Naive thymus-derived CD4-positive, alpha-beta T cell (primary cell): ENCODE measurements around the gene LYVE1. TPM values are rescaled to one million over a fixed set of nuclear protein-coding genes. Genes with fewer than 3 reads are reported as not detected.

Source experiments
- ATAC-seq: fragments of 150-1000 bp; cut with Tn5 transposase; 2 replicates; pipeline ENCODE4 v1.10.0; 2021; ENCODE audit warnings: mild to moderate bottlenecking, moderate library complexity
- CTCF ChIA-PET: fragments of 350-600 bp; sonication (Branson Sonifier 250); formaldehyde crosslinking; loops from one replicate; lab custom pipeline; 2021; ENCODE audit warnings: antibody characterized with exemption; lab: Charles Lee
- POLR2A ChIA-PET: fragments of 350-600 bp; sonication (Branson Sonifier 250); formaldehyde crosslinking; loops from one replicate; lab custom pipeline; 2021; ENCODE audit warnings: antibody characterized with exemption, inconsistent platforms; lab: Charles Lee
- DNase-seq, 9 donors: peaks; one replicate each; pipeline versions ENCODE4 v3.0.0 to v3.0.0-alpha.2; 2020 to 2022; ENCODE audit warnings: mixed read lengths in 1 of 9
- H3K27ac ChIP-seq: one replicate; pipeline ENCODE4 v1.7.0; 2013; ENCODE audit warnings: mild to moderate bottlenecking, low read depth, low read length, moderate library complexity
- H3K27me3 ChIP-seq, 2 donors: one replicate each; pipeline ENCODE4 v1.7.0; 2013; ENCODE audit warnings: low read length in 2 of 2, mild to moderate bottlenecking in 2 of 2, moderate library complexity in 2 of 2; ENCODE audit not compliant: control insufficient read depth in 2 of 2, insufficient read depth in 2 of 2
- H3K36me3 ChIP-seq, 3 experiments: 1 replicate in 2 of 3; 2 replicates in 1 of 3; pipeline ENCODE4 v1.7.0; 2013; ENCODE audit warnings: low read length in 3 of 3, mild to moderate bottlenecking in 3 of 3, moderate library complexity in 1 of 3; ENCODE audit not compliant: insufficient read depth in 3 of 3, control insufficient read depth in 2 of 3
- H3K4me1 ChIP-seq, 2 donors: one replicate each; pipeline ENCODE4 v1.7.0; 2013; ENCODE audit warnings: low read length in 2 of 2, mild to moderate bottlenecking in 2 of 2, moderate library complexity in 1 of 2; ENCODE audit not compliant: control insufficient read depth in 2 of 2, insufficient read depth in 2 of 2
- H3K4me3 ChIP-seq: 2 replicates; pipeline ENCODE4 v1.7.0; 2013; ENCODE audit warnings: mild to moderate bottlenecking, low read length
- H3K9me3 ChIP-seq, 3 experiments: 1 replicate in 2 of 3; 2 replicates in 1 of 3; pipeline ENCODE4 v1.7.0; 2013; ENCODE audit warnings: low read length in 3 of 3; ENCODE audit not compliant: control insufficient read depth in 2 of 3
- H3K27ac Mint-ChIP-seq, 9 donors: one replicate each; pipeline ENCODE4 v1.8.0; 2020 to 2022; ENCODE audit warnings: mixed read lengths in 9 of 9, mild to moderate bottlenecking in 8 of 9, moderate library complexity in 5 of 9, inconsistent platforms in 2 of 9
- H3K27me3 Mint-ChIP-seq, 5 donors: one replicate each; pipeline ENCODE4 v1.8.0; 2021 to 2022; ENCODE audit warnings: mixed read lengths in 5 of 5, mild to moderate bottlenecking in 1 of 5
- H3K36me3 Mint-ChIP-seq, 5 donors: one replicate each; pipeline ENCODE4 v1.8.0; 2020 to 2022; ENCODE audit warnings: mixed read lengths in 5 of 5, mild to moderate bottlenecking in 3 of 5, inconsistent platforms in 1 of 5
- H3K4me1 Mint-ChIP-seq, 7 donors: one replicate each; pipeline ENCODE4 v1.8.0; 2020 to 2022; ENCODE audit warnings: mixed read lengths in 7 of 7, mild to moderate bottlenecking in 3 of 7, inconsistent platforms in 1 of 7
- H3K4me3 Mint-ChIP-seq, 10 donors: one replicate each; pipeline ENCODE4 v1.8.0; 2020 to 2022; ENCODE audit warnings: mild to moderate bottlenecking in 10 of 10, mixed read lengths in 10 of 10, moderate library complexity in 6 of 10, inconsistent platforms in 2 of 10
- H3K9me3 Mint-ChIP-seq, 11 donors: one replicate each; pipeline ENCODE4 v1.8.0; 2020 to 2022; ENCODE audit warnings: mixed read lengths in 11 of 11, mild to moderate bottlenecking in 4 of 11, inconsistent platforms in 1 of 11, moderate library complexity in 1 of 11
- intact Hi-C, 2 donors: fragments of 100-400 bp; cut with micrococcal nuclease; formaldehyde crosslinking; loops; one replicate each; pipeline ENCODE4 v1.15.1; 2023
- polyA plus RNA-seq, 2 donors: library from polyadenylated mRNA; unstranded; fragments of 300-500 nt; fragmentation: Illumina TruSeq; gene quantifications; one replicate each; pipeline ENCODE4 v1.2.3, GENCODE V29; 2021
- total RNA-seq, 6 experiments: library from RNA in 5 of 6; stranded (reverse) in 5 of 6; gene quantifications; 1 replicate in 5 of 6; 2 replicates in 1 of 6; pipeline ENCODE4 v1.2.3 and lab custom pipeline; 2021 to 2026

The LYVE1 gene
- total and polyA plus RNA-seq, 7 experiments from 2014 or later: not detected

DNA sequence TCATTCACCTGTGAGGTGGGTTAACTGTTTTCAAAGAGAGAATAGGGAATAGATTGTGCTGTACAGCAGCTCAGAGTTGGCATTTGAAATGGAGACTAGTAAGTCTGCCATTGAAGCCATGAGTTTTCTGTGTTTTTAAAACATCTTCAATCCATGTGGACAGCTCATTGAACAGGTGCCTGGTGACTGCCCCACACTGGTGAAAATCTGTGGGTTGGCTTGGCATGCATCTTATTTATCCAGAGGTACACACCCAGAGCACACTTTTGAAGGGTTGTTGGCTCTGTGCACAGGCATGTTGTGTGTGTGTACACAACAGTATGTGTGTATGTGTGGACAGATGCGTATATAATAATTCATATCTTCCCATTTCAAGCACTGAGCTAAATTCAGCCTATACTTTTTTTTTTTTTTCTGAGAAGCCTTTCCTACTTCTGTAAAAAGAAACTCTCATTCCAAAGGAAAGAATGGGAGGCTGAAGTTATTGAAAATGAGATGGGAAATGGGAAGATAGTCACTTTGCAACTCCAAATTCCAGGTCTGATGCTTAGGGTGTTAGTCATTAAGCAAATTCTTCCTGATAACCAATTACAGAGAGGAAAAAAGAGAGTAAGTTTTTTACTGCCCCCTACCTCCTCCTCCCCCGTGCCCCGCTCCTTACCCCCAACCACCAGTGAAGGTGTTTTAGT, 7.0 kb upstream of the LYVE1 start:
- ATAC-seq (no peak), DNase-seq (no peak)
- ChIA-PET POLR2A (no interaction called here), CTCF (no interaction called here)
- no peak overlapping the region for H3K27ac Mint-ChIP-seq
- peaks cover 8 to 38% (median 12%) of the 10 kb centered on the region in 5 donors for H3K27me3 Mint-ChIP-seq
- Histone ChIP-seq H3K4me3 (no peak overlapping the region), H3K9me3 (no peaks in the 10 kb centered on the region), H3K27ac (no peak overlapping the region), H3K36me3 (no peaks in the 10 kb centered on the region), H3K4me1 (no peaks in the 10 kb centered on the region), H3K27me3 (no peaks in the 10 kb centered on the region)
- peaks cover 0 to 1% (median 0%) of the 10 kb centered on the region in 11 donors for H3K9me3 Mint-ChIP-seq
- no peak overlapping the region for H3K4me3 Mint-ChIP-seq
- no peaks in the 10 kb centered on the region for H3K36me3 Mint-ChIP-seq
- intact Hi-C loops: no loop called here
- H3K4me1 Mint-ChIP-seq: peaks cover 0 to 2% (median 0%) of the 10 kb centered on the region in 7 donors

DNA sequence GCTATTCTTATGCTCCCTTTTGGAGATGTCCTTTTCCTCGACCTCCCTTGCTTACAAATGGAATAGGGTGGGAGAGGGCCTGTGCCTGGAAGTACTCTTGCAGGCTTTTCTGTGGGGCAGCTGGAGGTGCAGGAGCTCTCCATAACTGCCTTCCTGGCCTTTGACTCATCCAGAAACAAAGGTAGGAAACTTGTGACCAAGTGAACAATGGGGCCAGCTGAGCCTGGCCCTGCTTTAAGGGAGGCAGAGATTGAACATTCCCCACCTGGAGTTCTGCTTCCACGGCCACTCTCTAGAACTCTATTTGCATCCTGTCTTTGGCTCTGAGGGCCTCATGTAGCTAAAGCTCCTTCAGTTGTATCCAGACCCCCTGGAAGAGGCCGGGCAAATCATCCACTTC, 5.1 kb upstream of the LYVE1 start:
- intact Hi-C loops: no loop called here
- DNase-seq: no peak
- Histone ChIP-seq H3K4me3 (no peak overlapping the region), H3K27me3 (no peaks in the 10 kb centered on the region), H3K36me3 (no peaks in the 10 kb centered on the region), H3K9me3 (no peaks in the 10 kb centered on the region), H3K27ac (no peak overlapping the region), H3K4me1 (no peaks in the 10 kb centered on the region)
- ATAC-seq: no peak
- Mint-ChIP-seq H3K36me3 (no peaks in the 10 kb centered on the region), H3K27me3 (peaks cover under 1 to 33% (median 10%) of the 10 kb centered on the region in 5 donors), H3K4me3 (no peak overlapping the region), H3K27ac (no peak overlapping the region), H3K4me1 (peaks cover 0 to 3% (median 0%) of the 10 kb centered on the region in 7 donors), H3K9me3 (peaks cover 0 to 1% (median 0%) of the 10 kb centered on the region in 11 donors)
- CTCF ChIA-PET: no interaction called here
- POLR2A ChIA-PET: no interaction called here

DNA sequence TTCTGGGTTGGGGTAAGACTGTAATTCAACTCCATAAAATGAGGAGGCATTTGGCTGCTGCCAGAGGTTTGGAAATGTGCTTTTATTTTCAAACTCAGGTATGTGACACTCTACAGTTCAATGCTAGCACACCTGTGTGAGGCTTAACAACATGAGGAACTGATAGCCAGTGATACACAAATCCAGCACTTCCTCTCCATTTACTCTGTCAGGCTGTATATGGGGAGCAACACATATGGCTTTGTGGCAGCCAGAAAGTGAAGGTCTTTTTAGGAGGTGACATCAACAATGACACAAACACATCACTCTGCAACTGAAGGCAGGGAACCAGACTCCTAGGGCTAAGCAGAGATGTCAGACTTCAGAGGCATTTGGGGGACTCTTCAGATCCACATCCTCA, 4.6 kb upstream of the LYVE1 start:
- Histone ChIP-seq H3K36me3 (no peaks in the 10 kb centered on the region), H3K4me3 (no peak overlapping the region), H3K27me3 (no peaks in the 10 kb centered on the region), H3K27ac (no peak overlapping the region), H3K9me3 (no peaks in the 10 kb centered on the region), H3K4me1 (no peaks in the 10 kb centered on the region)
- H3K4me3 Mint-ChIP-seq: no peak overlapping the region
- peaks cover 0 to 3% (median 0%) of the 10 kb centered on the region in 7 donors for H3K4me1 Mint-ChIP-seq
- H3K27ac Mint-ChIP-seq: no peak overlapping the region
- no peaks in the 10 kb centered on the region for H3K36me3 Mint-ChIP-seq
- intact Hi-C loops: no loop called here
- H3K9me3 Mint-ChIP-seq: peaks cover 0 to 1% (median 0%) of the 10 kb centered on the region in 11 donors
- peaks cover 0 to 30% (median 10%) of the 10 kb centered on the region in 5 donors for H3K27me3 Mint-ChIP-seq
- DNase-seq (no peak), ATAC-seq (no peak)
- POLR2A ChIA-PET: no interaction called here
- CTCF ChIA-PET: interaction anchor here (0.5 kb wide), 1 partner anchor 478 kb away, joined by 3 read pairs; no protein-coding TSS in a partner anchor

DNA sequence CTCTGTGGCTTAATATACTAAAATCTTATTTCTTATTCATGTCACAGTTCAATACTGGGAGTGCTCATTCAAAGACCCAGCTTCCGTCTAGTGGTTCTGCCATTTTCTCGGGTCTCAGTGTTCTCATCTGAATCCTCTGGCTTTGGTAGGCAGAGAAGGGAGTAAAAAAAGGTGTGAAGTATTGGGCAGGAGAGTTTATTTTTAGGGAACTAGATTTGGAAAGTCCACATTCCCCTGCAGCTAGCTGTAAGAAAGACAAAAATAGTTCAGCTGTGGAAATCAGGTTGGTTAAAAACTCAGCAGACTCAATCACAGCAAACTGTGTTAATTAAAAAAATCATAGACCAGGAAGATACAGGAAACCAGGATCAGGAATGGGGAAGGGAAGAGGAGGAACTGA, 4.1 kb upstream of the LYVE1 start:
- Histone ChIP-seq H3K9me3 (no peaks in the 10 kb centered on the region), H3K36me3 (no peaks in the 10 kb centered on the region), H3K27ac (no peak overlapping the region), H3K4me1 (no peaks in the 10 kb centered on the region), H3K4me3 (no peak overlapping the region), H3K27me3 (no peaks in the 10 kb centered on the region)
- H3K27me3 Mint-ChIP-seq: peaks cover 0 to 29% (median 10%) of the 10 kb centered on the region in 5 donors
- ATAC-seq (no peak), DNase-seq (no peak)
- intact Hi-C loops: no loop called here
- H3K36me3 Mint-ChIP-seq: no peaks in the 10 kb centered on the region
- H3K27ac Mint-ChIP-seq: no peak overlapping the region
- peaks cover 0 to 1% (median 0%) of the 10 kb centered on the region in 11 donors for H3K9me3 Mint-ChIP-seq
- ChIA-PET CTCF (no interaction called here), POLR2A (no interaction called here)
- H3K4me1 Mint-ChIP-seq: peaks cover 0 to 3% (median 0%) of the 10 kb centered on the region in 7 donors
- no peak overlapping the region for H3K4me3 Mint-ChIP-seq

DNA sequence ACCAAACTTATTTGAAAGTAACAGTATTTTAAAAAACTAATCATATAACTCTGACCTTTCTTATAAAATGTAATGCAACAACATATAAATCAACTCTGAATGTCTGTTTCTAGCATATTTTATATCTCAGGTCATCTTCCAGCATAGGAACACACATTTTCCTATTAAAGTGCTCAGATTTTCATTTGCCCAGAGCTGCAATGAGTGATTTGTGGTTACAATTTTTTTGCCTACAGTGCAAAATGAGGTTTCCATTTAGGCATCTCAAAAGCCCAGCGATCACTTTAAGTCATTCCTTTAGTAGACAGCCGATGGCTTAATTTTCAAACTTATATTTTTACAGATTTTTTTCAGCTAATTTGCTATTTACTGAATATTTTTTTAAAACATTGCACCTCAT, 1.0 kb downstream of the LYVE1 start:
- H3K36me3 ChIP-seq: no peaks in the 10 kb centered on the region
- Mint-ChIP-seq H3K36me3 (no peaks in the 10 kb centered on the region), H3K27me3 (peaks cover 0 to 22% (median 14%) of the 10 kb centered on the region in 5 donors), H3K4me1 (peaks cover 0 to 5% (median 0%) of the 10 kb centered on the region in 7 donors), H3K27ac (no peak overlapping the region), H3K9me3 (peaks cover 0 to 2% (median 0%) of the 10 kb centered on the region in 11 donors), H3K4me3 (no peak overlapping the region)
- ATAC-seq (no peak), DNase-seq (no peak)
- no peaks in the 10 kb centered on the region for H3K9me3 ChIP-seq
- H3K27me3 ChIP-seq: no peaks in the 10 kb centered on the region
- no peak overlapping the region for H3K27ac ChIP-seq
- no peaks in the 10 kb centered on the region for H3K4me1 ChIP-seq
- POLR2A ChIA-PET: no interaction called here
- intact Hi-C loops: no loop called here
- no peak overlapping the region for H3K4me3 ChIP-seq
- CTCF ChIA-PET: no interaction called here

DNA sequence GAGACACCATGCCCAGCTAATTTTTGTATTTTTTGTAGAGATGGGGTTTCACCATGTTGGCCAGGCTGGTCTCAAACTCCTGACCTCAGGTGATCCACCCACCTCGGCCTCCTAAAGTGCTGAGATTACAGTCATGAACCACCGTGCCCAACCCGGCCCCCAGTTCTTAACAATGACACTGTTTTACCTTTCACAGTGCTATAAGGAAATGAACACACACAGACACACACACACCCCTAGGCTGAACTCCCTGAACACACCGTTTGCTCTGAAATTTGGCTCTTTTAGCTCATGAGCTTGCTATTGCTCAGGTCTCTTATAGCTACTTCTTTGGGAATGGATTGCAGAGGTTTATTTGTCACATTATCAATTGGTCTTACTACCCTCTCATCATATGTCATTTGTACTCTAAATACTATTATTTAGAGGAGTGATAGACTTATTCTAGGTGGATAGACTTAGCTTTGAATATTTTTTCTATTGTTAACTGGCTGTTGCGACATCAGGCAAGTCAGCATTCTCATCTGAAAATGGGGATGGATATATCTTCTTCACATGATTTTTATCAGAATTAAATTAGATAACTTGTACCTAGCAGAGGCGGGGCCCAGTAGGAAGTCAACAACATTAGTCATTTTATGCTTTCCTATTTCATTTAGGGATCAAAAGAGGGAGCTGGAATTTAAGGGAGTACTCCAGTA, 2.1 kb downstream of the LYVE1 start:
- no peak overlapping the region for H3K4me3 ChIP-seq
- no peak for DNase-seq
- H3K27ac Mint-ChIP-seq: peak overlapping the region in 1 of 9 donors; percentile 53
- ChIA-PET POLR2A (interaction anchor here (0.6 kb wide), 1 partner anchor 12 kb away, joined by 4 read pairs; no protein-coding TSS in a partner anchor), CTCF (no interaction called here)
- no peaks in the 10 kb centered on the region for H3K4me1 ChIP-seq
- H3K27me3 ChIP-seq: no peaks in the 10 kb centered on the region
- no peaks in the 10 kb centered on the region for H3K9me3 ChIP-seq
- peaks cover 0 to 2% (median 0%) of the 10 kb centered on the region in 11 donors for H3K9me3 Mint-ChIP-seq
- peaks cover 0 to 13% (median 8%) of the 10 kb centered on the region in 5 donors for H3K27me3 Mint-ChIP-seq
- H3K4me1 Mint-ChIP-seq: peaks cover 0 to 5% (median 0%) of the 10 kb centered on the region in 7 donors
- H3K36me3 Mint-ChIP-seq: no peaks in the 10 kb centered on the region
- no peak for ATAC-seq
- H3K27ac ChIP-seq: no peak overlapping the region
- H3K36me3 ChIP-seq: no peaks in the 10 kb centered on the region
- intact Hi-C loops: no loop called here
- no peak overlapping the region for H3K4me3 Mint-ChIP-seq
